GM03348 (cell line): ENCODE measurements around the gene SAMD4B.
"Not testable (repeated sequence)": the region's sequence is repeated elsewhere in the genome, so short reads cannot be mapped to it uniquely, and the experiment has no call there.

Source experiments
- DNase-seq: peaks from one replicate; pipeline ENCODE4 v3.0.0; 2012; ENCODE audit warnings: low spot score

The SAMD4B gene

DNA sequence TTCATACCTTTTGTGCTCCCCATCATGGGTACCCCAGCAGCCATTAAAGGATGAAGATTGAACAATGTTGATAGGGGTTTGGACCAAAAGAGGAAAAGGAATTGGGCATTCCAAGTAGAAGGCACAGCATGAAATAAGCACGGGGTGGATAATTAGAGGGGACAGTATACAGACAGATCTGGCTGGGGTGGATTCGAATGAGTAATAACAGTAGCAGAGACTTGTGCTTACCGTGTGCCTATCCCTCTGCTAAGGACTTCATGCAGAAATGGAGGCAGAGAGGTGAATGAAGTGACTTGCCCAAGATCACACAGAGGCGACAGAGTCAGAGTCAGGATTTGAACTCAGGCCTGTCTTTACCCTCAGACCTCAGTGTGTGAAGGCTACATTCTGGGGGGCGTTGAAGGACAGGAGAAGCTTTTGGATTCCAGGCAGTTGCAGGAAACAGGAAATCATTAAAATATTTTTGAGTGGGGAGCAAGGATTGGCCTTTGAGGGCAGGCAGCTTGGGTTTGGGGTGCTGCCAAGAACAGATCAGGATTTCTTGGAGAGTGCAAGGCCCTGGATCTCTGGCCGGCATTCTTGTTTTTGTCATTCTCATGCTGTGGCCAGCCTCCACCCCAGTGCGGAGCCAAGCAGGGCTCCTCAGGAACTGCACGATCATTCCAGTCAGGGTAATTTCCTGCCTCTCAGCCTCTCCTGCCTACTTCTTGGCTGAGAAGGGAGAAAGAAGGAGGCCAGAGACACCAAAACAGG is 30.0 kb downstream of the SAMD4B start:
- DNase-seq, result peak; percentile 94

DNA sequence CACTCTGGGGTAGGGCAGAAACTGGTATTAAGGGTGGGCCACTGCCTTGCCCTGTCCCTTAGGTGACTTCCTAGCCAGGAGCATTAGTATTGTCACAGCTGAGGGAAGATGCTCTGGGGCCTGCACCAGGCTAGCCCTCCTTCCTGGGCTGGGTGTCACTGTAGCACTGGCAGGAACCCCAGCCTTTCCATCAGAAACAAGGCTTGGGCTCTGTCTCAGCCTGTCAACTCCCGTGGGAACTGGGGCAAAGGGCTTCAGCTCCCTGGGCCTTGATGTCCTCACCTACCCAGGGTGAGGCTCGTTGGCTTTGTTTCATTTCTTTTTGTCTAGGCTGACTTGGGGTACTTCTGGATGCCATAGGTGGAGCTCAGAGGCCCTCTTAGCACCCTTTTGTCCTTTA is 30.7 kb downstream of the SAMD4B start:
- DNase-seq, result peak; percentile 27

DNA sequence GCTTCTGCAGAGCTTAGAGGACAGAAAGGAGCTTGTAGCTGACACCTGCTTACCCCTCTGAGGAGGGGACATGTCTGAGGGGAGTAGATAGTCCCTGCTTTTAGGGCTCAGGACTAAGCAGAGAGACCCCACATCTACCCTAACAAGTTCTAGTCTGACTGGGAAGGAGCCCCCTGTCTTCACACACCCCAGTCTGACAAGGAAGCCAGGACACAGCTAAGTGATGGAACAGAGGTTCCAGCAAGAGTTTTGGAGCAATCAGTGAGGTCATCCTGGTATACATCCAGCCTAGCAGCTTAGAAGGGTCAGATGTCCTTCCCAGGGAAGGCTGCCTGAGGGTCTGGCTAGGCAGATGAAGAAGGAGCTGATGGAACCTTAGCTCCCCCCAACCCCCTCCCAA is 33.7 kb downstream of the SAMD4B start:
- DNase-seq, result no peak

DNA sequence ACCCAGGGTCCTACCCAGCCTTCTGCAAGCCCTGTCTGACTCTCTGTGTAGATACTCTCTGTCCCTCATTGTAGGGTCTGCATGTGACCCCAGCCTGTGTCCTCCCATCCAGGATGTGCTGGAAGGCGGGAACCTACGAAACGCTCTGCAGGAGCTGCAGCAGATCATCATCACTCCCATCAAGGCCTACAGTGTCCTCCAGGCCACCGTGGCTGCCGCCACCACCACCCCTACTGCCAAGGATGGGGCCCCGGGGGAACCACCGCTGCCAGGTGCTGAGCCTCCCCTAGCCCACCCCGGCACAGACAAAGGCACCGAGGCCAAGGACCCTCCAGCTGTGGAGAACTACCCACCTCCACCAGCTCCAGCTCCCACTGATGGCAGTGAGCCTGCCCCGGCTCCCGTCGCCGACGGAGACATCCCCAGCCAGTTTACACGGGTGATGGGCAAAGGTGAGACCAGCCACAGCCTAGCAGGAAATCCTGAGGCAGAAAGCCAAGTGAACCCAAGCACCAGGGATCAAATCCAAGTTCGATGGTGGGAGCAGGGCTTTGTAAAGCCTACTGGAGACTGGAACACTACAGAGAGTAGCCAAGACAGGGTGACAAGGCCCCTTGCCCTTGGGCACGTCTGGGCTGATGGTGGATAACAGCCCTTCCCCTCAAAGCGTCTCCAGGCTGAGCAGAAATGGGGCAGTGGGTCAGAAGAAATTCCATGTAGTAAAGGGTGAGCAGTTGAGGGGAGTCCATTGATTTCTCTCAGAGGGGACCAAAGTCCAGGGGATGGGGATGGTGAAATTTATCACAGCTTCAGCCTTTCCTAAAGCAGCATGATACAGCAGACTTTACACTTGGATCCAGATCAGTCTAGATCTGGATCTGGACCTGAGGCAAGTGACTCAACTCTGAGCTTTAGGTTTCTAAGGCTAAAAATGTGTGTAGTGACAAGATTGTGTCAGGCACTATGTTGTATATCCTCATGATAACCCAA is 35.4 kb downstream of the SAMD4B start:
- no peak for DNase-seq

DNA sequence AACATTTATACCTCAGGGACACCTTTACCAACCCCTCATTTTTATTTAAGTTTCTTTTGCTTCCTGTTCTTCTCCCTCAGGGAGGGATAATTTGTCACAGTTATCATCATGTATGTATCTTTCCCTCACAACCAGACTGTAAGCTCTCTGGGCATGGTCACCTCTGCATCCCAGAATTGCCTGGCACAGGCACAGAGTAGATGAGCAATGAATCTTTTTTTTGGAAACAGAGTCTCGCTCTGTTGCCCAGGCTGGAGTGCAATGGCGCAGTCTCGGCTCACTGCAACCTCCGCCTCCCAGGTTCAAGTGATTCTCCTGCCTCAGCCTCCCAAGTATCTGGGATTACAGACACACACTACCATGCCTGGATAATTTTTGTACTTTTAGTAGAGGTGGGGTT is 37.1 kb downstream of the SAMD4B start:
- DNase-seq, result not testable (repeated sequence)

DNA sequence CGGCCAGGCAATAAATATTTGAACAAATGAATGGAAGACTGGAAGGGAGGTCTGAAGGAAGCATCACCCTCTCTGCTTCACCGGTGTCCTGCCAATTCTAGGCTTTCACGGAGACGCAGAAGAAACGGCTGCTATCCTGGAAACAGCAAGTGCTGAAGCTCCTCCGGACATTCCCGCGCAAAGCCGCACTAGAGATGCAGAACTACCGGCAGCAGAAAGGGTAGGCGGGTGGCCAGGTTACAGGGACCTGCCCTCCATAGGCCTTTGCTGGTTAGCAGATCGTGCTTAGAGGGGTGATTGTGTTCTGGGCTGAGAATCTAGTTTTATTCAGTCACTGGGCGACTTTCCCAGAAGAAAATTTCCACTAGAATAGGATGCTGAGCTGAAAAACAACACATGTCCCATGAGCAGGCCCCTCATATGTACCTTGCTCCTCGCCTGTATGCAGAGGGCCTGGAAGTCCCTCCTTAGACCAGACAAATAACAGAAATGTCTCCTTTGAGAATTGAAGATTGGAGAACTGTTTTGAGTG is 37.7 kb downstream of the SAMD4B start:
- DNase-seq, result no peak

DNA sequence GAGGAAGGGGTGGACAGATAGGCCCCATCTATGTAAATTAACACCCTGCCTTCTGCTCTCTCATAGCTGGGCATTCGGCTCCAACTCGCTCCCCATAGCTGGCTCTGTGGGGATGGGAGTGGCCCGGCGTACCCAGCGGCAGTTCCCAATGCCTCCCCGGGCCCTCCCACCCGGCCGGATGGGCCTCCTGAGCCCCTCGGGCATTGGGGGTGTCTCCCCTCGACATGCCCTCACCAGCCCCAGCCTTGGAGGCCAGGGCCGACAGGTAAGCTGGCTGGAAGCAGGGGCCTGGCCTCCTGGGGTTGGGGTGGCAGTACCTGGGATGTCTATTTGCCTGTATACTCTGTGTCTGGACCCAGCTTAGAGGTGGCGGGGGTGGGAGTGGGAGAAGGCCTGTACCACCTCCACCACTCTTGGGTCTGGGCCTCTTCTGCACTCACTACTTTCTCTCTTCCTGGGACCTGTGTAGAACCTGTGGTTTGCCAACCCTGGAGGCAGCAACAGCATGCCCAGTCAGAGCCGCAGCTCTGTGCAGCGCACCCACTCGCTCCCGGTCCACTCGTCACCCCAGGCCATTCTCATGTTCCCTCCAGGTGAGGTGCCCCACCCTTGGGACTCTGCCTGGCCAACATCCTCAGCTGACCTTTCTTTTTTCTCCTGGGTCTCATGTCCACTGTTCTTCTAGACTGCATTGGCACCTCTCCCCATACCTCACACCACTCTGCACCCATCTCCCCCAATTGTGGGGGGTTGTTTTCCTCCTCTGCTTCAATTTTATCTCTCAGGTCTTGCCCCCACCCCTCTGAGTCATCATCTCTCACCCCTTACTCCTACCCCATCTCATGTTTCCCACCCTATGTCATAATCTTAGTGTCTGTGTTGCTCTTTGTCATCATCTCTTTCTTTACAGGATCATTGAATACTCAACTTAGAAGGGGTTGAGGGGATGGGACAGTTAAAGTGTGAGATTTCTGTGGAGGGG is 38.6 kb downstream of the SAMD4B start:
- no peak for DNase-seq

DNA sequence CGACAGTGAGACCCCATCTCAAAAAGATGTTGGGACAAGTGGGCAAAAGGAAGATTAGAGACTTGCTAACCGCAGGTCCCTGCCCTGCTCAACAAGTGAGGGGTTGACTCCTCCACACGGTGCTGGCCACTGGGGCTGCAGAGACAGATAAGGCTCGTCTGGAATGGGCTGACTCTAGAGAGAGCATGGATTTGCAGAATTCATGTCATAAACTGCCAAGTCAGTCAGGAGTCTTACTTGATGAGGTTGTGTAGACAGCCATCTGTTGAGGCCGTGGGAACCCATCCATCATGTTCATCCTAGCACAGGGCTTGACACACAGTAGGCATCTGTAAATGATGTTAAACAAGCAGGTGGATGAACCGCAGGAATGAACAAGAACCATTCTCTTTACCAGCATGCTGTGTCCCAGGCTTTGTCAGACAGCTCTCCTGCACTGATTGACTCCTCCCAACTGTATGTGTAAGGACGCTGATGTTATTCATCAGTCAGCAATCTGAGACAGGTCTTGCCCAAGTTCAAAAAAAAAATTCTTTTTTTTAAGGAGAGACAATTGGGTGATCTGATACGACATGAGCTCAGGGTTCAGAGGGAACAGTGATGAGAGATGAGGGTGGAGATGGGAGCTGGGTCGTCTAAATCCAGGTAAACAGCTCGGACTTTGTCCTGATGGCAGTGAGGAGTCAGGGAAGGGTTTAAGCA is 39.8 kb downstream of the SAMD4B start:
- no peak for DNase-seq

DNA sequence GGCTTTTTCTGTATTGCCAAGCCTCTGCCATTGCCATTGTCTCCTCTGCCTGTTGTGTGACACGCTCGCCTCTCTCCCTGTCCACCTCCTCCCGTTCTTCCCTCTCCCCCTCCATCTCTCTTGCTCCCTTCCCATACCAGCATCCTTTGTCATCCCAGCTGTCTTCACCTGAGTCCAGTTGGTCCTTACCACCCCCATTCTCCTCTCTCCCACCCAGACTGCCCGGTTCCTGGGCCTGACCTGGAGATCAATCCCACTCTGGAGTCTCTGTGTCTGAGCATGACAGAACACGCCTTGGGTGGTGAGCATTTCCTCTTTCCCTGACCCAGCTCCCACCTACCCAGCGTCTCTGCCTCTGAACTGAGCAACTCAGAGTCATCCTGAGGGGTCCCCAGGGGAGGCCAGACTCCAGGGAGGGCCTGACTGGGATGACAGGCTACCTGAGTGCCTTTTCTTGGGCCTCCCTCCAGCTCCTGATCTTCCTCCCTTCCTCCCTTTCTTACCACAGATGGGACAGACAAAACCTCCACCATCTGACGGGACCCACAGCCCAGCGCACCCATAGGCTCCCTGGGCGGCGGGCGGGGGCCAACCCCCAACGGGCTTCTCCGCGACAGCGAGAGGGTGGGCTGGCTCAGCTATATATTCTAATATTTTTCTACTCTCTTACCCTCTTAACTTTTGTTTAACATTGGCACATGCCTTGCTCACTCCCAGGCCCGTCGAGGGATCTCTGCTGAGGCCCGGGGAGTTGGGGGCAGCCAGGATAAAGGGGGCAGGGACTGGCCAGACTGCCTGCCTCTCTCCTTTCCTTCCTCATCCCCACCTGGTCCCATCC is 41.0 kb downstream of the SAMD4B start:
- DNase-seq, result no peak

DNA sequence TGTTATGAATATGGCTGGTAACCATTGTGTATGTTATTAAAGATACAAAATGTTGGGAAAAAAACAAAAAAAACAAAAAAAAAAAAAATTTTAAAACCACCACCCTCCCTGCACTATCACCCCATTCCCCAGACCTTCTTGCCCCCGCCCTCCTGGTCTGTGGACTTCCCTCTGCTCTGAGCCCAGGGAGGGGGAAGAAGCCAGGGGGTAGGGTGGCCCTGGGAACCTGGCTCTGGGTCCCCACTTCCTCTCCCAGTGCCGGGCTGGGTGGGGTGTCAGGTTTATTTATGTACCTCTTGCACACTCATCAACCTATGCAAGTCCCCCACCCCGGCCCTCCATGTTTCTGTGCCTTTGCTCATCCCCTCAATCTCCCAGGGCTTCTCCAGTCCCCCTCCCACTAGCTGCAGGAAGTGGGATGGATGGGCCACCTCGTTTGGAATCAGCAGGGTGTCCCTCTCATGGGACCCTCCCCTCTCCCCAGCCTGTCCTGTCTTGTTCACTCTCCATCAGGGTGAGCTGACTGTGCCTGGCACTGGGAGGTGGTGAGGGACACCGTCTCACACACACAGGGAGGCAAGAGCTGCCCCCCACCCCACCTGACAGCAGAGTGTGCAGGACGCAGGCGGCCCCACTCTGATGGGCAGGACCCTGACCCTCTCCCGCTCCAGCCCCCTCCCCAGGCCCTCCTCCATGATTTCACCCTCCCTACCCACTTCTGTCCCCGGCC is 42.8 kb downstream of the SAMD4B start:
- no peak for DNase-seq

DNA sequence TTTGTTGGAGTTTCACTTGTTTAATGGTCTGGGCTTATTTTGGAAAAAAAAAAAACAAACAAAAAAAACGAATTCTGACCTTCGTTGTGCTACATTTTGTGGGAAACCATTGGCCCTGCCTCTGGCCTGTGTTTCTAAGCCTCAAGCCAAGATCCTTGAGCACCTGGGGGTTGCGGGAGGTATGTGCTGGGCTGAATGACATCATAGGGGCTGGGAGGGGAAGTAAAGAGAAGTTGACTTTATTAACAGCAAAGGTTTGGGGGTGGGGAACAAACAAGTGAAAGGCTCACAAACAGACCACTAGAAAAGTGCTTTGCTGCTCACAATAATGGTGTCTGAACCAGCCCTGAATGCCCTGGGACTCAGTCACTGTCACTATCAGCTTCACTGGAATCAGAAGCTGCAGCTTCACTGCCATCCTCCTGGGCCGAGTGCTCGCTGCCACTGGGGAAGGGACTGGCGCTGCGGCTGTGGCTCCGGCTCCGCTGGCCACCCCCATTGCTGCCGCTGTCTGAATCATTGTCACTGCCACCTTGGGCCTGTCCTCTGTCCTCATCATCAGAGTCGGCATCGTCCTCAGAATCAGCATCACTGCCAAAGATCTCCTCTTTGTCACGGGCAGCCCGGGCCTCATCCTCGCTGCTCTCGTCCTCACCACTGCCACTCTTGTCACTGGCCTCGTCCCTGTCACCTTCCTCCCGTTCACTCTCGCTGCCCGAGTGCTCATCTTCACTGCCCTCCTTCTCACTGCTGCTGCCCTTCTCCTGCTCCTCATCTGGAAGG is 43.6 kb downstream of the SAMD4B start:
- DNase-seq, result no peak

DNA sequence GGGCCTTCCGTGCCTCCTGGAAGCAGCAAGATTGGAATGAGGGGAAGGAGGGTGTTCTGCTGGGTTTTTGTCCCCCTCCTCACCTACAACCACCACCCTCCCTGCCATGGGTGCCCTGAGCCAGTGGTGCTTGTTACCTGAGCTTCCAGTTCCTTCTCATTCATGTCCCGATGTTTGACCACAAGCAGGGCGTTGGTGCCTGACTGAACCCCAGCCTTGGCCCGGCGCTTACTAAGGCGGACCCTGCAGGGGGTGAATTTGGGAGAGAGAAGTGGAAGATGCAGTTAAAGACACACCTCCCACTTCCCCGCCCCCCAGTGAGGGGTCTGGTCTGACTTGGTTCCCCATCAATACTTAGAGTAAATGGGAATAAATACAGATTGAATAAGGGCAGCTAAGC is 44.3 kb downstream of the SAMD4B start:
- DNase-seq, result no peak

DNA sequence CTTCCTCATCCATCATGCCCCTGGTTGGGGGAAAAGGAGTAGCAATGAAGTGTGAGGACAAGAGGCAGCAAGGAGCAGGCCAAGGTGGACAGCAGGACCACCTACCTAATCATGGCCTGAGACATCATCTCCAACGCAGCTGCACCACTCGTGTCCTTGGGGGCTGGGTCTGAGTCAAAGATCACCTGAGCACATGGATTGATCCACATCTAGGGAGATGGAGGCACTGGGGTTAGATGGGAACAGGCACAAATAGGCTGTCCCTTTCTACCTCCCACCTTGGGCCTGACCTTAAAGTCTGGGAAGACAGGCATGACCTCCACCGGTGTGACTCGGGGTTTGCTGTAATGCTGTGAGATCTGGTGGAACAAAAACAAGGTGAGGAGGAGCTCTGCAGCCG is 46.4 kb downstream of the SAMD4B start:
- no peak for DNase-seq

DNA sequence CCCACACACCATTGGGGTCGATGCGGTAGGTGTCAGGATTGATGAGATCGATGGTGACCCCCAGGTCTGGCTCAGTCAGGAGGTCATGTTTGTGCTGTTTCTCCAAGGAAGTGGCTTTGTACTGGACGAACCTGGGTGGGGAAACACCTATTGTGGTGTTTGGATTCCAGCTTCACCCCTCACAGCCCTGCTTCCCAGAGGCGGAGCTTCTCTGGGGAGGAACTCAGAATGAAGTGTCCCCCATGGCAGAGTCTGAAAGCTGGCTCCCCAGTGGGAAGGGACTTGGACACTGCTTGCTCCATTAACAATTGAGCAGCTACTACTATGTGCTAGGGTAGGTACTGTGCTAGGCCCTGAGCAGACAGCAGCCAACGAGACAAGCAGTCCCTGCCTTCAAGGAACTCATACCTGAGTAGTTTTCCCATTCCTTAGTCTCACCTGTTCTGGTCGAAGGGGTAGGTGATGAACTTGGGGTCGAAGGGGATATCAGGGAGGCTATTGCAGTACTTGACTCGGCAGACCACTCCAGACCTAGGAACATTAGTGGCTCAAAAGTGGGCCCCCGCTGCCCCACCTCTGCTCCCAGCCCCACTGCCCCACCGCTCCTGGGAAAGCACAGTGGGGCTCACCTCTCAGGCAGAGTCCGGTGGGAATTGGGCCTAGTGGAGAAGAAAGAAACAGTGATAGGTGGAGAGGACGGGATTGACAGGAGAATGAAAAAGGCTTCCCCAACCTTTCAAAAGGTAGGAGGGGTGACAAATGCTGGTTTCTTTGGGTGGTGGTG is 47.6 kb downstream of the SAMD4B start:
- no peak for DNase-seq

DNA sequence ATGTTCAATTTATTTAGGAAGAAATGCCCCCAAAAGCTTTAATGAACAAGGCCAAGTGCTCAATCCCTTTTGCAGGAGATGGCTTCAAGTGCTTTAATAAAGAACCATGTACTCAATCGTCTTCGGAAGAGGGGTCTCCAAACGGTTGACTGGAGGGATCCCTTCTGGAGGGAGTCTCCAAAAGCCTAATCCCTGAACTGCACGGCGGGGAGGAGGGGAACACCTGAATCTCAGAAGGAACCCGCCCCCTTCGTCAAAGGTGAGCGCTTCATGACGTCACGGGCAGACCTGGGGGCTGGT is 48.2 kb downstream of the SAMD4B start:
- DNase-seq, result no peak

DNA sequence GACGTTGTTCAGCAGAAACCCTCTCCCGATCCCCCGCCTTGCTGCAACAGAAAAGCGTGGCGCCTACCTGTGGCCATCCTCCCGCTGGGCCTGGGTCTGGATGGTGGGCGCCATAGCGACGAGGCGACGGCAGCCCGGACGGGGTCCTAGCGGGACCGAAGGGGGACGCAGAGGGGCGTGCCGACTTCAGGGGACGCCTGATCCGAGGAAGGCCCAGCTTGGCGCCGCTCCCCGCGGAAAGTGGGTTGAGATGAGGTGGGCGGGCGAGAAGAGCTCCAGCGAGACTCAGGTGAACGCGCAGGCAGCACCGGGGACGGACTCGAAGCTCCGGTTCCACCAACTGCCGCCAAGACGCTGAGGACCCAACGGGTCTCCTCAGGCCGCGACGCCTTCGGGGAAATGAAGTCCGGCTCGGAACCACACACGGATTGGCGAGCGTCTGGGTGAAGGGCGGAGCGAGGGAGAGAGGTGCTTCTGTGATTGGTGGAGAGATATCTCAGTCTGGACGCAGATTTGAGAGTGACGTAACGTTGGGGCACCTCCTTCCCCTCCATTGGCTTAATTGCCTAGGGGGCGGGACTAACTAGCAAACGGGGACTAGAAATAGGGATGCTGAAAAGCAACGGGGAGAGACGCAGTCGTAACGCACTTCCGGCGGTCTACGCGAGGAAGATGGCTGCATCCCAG is 48.7 kb downstream of the SAMD4B start, which contains the start of the genes MED29 and PAF1:
MED29 (plus strand) TSS at position 628 of the 687 bp plus-strand sequence; CDS start at position 673, 45 bp downstream.
PAF1 (minus strand) TSS at position 356 of the 687 bp plus-strand sequence; CDS start at position 114, 242 bp downstream.
- peak; percentile 98 for DNase-seq
